Mammary epithelial cell (primary cell): ENCODE measurements around the gene PKHD1.

ENCODE experiments used
- CTCF ChIP-seq, 2 donors: IDR thresholded peaks in 1 of 2; conservative IDR thresholded peaks in 1 of 2; 2 replicates each; pipeline ENCODE4 v1.5.1; 2011 to 2012; ENCODE audit warnings: inconsistent platforms in 2 of 2, low read length in 2 of 2, mild to moderate bottlenecking in 2 of 2, control low read depth in 1 of 2, low read depth in 1 of 2; ENCODE audit not compliant: insufficient read depth in 1 of 2; ENCODE audit errors: extremely low read depth in 1 of 2
- EZH2 ChIP-seq: IDR thresholded peaks from 2 replicates; pipeline ENCODE4 v1.6.1; 2012; ENCODE audit warnings: low read length, inconsistent platforms, borderline replicate concordance

- TF ChIP-seq CTCF (conservative IDR thresholded peaks at IDR 0.05 in 1 of 2, IDR thresholded peaks at IDR 0.05 in 1 of 2; ENCODE audit: extremely low read depth in 1 of 2, insufficient read depth in 1 of 2, low read depth in 1 of 2, low read length in 2 of 2): no peak
- TF ChIP-seq EZH2: no peak
Observed at GRCh38 chr6:51854347-51854746, 233.1 kb downstream of the PKHD1 start.
